Panc1 (cell line): ENCODE results near the gene HOXD11. TPM values are rescaled to one million over a fixed set of nuclear protein-coding genes. Genes with fewer than 3 reads are reported as not detected.

Source experiments
- ATAC-seq: fragments of 200-7000 bp; cut with Tn5 transposase; 2 replicates; pipeline ENCODE4 v1.9.1; 2020; ENCODE audit warnings: mild to moderate bottlenecking, moderate library complexity
- BruUV-seq: library from RNA; stranded (reverse); fragments of 400-500 nt; replicated peaks from 2 replicates; lab custom pipeline; 2021; lab: Mats Ljungman, UMichigan
- CTCF ChIA-PET: fragments of 300-600 bp; sonication (Branson Sonifier 250); formaldehyde crosslinking; loops from one replicate; lab custom pipeline; 2022; ENCODE audit warnings: antibody characterized with exemption; lab: Charles Lee
- POLR2A ChIA-PET: fragments of 300-600 bp; sonication (Branson Sonifier 250); formaldehyde crosslinking; loops from one replicate; lab custom pipeline; 2022; ENCODE audit warnings: antibody characterized with exemption; lab: Charles Lee
- DNase-seq: peaks from one replicate; pipeline ENCODE4 v3.0.0-alpha.2; 2010; ENCODE audit warnings: low read depth, low spot score
- H3K27ac ChIP-seq: 2 replicates; pipeline ENCODE4 v1.5.1; 2011; ENCODE audit warnings: mild to moderate bottlenecking, low read length, inconsistent platforms
- H3K27me3 ChIP-seq: fragments of 200-500 bp; sonication (Bioruptor generic); 2 replicates; pipeline ENCODE4 v1.6.0; 2014; ENCODE audit warnings: low read length, inconsistent platforms; ENCODE audit not compliant: control insufficient read depth, insufficient read depth
- H3K36me3 ChIP-seq: fragments of 200-500 bp; sonication (Bioruptor generic); 2 replicates; pipeline ENCODE4 v1.5.1; 2014; ENCODE audit warnings: inconsistent platforms, mild to moderate bottlenecking, low read length, moderate library complexity; ENCODE audit not compliant: control insufficient read depth, insufficient read depth
- H3K4me1 ChIP-seq: 2 replicates; pipeline ENCODE4 v1.5.1; 2011; ENCODE audit warnings: inconsistent platforms, mild to moderate bottlenecking, low read length, moderate library complexity; ENCODE audit not compliant: control insufficient read depth, insufficient read depth
- H3K4me3 ChIP-seq, 2 experiments: 2 replicates each; pipeline ENCODE4 v1.5.1; 2011 to 2012; ENCODE audit warnings: low read depth in 2 of 2, low read length in 2 of 2, mild to moderate bottlenecking in 2 of 2, inconsistent platforms in 1 of 2, moderate library complexity in 1 of 2
- H3K9me3 ChIP-seq: fragments of 200-500 bp; sonication (Bioruptor generic); 2 replicates; pipeline ENCODE4 v1.5.1; 2014; ENCODE audit warnings: low read depth, mild to moderate bottlenecking, inconsistent platforms, low read length, moderate library complexity; ENCODE audit not compliant: control insufficient read depth, insufficient read depth
- CTCF ChIP-seq: fragments of 450-650 bp; IDR thresholded peaks from 2 replicates; pipeline ENCODE4 v1.5.1; 2017; ENCODE audit warnings: mild to moderate bottlenecking
- POLR2AphosphoS5 ChIP-seq: IDR thresholded peaks from 2 replicates; pipeline ENCODE4 v1.6.1; 2012; ENCODE audit warnings: mild to moderate bottlenecking, low read depth, low read length, moderate library complexity
- REST ChIP-seq, 2 experiments: IDR thresholded peaks; 2 replicates each; pipeline ENCODE4 v1.6.1; 2011 to 2012; ENCODE audit warnings: low read depth in 2 of 2, control low read depth in 1 of 2, low read length in 1 of 2, mild to moderate bottlenecking in 1 of 2, moderate library complexity in 1 of 2; ENCODE audit not compliant: insufficient read depth in 1 of 2
- SIN3A ChIP-seq: IDR thresholded peaks from 2 replicates; pipeline ENCODE4 v1.6.1; 2012; ENCODE audit warnings: low read depth, mild to moderate bottlenecking, low read length, moderate library complexity, borderline replicate concordance; ENCODE audit not compliant: insufficient read depth
- TCF7L2 ChIP-seq: IDR thresholded peaks from 2 replicates; pipeline ENCODE4 v1.6.1; 2011; ENCODE audit warnings: mild to moderate bottlenecking, low read depth, low read length, inconsistent platforms
- in situ Hi-C: cut with HindIII; loops from 2 replicates; pipeline ENCODE4 v1.10.0; 2016; ENCODE audit warnings: low sequenced_read_pairs, low pct_unique_long_range_greater_than_20kb
- intact Hi-C: fragments of 100-400 bp; cut with micrococcal nuclease; formaldehyde crosslinking; loops from one replicate; pipeline ENCODE4 v1.10.0; 2022; ENCODE audit not compliant: unreplicated experiment
- total RNA-seq: library from RNA; stranded (reverse); gene quantifications from one replicate; pipeline ENCODE4 v1.2.1, GENCODE V29; 2021; ENCODE audit not compliant: unreplicated experiment

The HOXD11 gene
- total RNA-seq, 1 experiment from 2014 or later = 0.49 TPM

GRCh38 chr2:176142281-176142680, 35.2 kb downstream of the HOXD11 start:
- TF ChIP-seq SIN3A (no peak), TCF7L2 (no peak), REST (IDR thresholded peaks at IDR 0.05; ENCODE audit: insufficient read depth in 1 of 2, low read depth in 2 of 2, low read length in 1 of 2) (no peak), POLR2AphosphoS5 (no peak), CTCF (no peak)
- intact Hi-C loops (no loop called here), in situ Hi-C loops (no loop called here)
- POLR2A ChIA-PET = no interaction called here
- H3K27ac ChIP-seq = no peak overlapping the region
- H3K27me3 ChIP-seq = no peaks in the 10 kb centered on the region
- H3K4me3 ChIP-seq = no peak overlapping the region
- peaks cover 4% of the 10 kb centered on the region; the same call in 1 of the 2 replicates for H3K4me1 ChIP-seq
- ATAC-seq = no peak
- CTCF ChIA-PET = no interaction called here
- no peaks in the 10 kb centered on the region for H3K9me3 ChIP-seq
- no TSS peak for BruUV-seq
- no peaks in the 10 kb centered on the region for H3K36me3 ChIP-seq
- no peak for DNase-seq

- no peaks in the 10 kb centered on the region for H3K36me3 ChIP-seq
- no peak overlapping the region for H3K4me3 ChIP-seq
- ChIA-PET CTCF (interaction anchor here (0.6 to 2.2 kb wide), 2 partner anchors 310 kb away, joined by 5 to 8 read pairs; no protein-coding TSS in a partner anchor), POLR2A (no interaction called here)
- no peak for ATAC-seq
- H3K4me1 ChIP-seq = 0 out of 2 replicates have a peak, but pooled peaks cover under 1% of the 10 kb centered on the region
- in situ Hi-C loops (no loop called here), intact Hi-C loops (no loop called here)
- BruUV-seq = no TSS peak
- no peak overlapping the region for H3K27ac ChIP-seq
- TF ChIP-seq TCF7L2 (no peak), REST (IDR thresholded peaks at IDR 0.05; ENCODE audit: insufficient read depth in 1 of 2, low read depth in 2 of 2, low read length in 1 of 2) (no peak), SIN3A (no peak), POLR2AphosphoS5 (no peak), CTCF (no peak)
- no peaks in the 10 kb centered on the region for H3K27me3 ChIP-seq
- no peak for DNase-seq
- no peaks in the 10 kb centered on the region for H3K9me3 ChIP-seq
Observed at GRCh38 chr2:176145085-176145969, 38.2 kb downstream of the HOXD11 start.
